Measurements from ENCODE around the gene CAMSAP3. TPM values are rescaled to one million over a fixed set of nuclear protein-coding genes. Genes with fewer than 3 reads are reported as not detected.
A peak's percentile ranks its signal among the peaks of the same experiment; 100 is the strongest.

The CAMSAP3 gene
- polyA plus RNA-seq, 2 of the 4 experiments (the other 2 are of a cell fraction), result 1.3 to 3.6 TPM

DNA sequence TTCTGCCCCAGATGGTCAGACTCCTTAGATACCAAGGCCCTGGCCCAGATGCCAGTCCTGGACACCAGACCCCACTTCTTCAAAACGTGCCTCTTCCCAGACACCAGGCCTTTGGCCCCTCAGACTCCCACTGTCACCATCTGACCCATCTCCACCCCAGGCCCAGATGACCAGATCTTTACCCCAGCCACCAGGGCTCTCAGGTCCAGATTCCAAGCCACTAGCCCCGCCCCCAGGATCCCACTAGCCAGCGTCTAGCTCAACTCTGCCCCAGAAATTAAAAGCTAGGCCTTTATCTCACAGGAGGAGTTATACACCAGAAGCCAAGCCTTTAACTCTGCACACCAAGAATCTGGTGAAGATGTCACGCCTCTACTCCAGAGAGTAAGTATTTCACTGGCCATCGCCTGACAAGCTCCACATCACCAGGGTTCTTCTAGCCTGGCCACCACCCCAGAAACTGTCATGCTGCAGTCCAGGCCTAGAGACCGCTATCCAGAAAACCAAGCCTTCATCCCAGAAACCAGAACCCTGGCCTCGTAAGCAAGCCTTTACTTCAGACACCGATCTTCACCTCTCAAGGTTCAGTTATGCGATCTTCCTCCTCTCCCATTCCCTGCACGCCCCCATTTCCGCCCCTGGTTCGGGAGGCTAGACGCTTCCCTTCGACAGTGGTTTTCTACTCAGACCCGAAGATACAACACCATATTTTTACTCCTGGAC, 33.1 kb downstream of the CAMSAP3 start:
- H3K4me1 ChIP-seq, result peaks cover 14% of the 10 kb centered on the region; the same call in 1 of the 3 replicates
- TF ChIP-seq HOXB13 (CRISPR knock-in tag; IDR thresholded peaks at IDR 0.05; ENCODE audit: low read depth), result no peak
- no peak for TF ChIP-seq CEBPB (IDR thresholded peaks at IDR 0.05)
- no peak for TF ChIP-seq NR3C1 (IDR thresholded peaks at IDR 0.05)
- no peak for TF ChIP-seq POLR2AphosphoS2 (conservative IDR thresholded peaks at IDR 0.05; ENCODE audit: low read length)
- no peak for TF ChIP-seq MYC (IDR thresholded peaks at IDR 0.05; ENCODE audit: borderline replicate concordance, low read length)
- TF ChIP-seq, protein P1, sequence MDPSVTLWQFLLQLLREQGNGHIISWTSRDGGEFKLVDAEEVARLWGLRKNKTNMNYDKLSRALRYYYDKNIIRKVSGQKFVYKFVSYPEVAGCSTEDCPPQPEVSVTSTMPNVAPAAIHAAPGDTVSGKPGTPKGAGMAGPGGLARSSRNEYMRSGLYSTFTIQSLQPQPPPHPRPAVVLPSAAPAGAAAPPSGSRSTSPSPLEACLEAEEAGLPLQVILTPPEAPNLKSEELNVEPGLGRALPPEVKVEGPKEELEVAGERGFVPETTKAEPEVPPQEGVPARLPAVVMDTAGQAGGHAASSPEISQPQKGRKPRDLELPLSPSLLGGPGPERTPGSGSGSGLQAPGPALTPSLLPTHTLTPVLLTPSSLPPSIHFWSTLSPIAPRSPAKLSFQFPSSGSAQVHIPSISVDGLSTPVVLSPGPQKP (IDR thresholded peaks at IDR 0.05; ENCODE audit: low read depth, low read length), result no peak
- no peak for TF ChIP-seq PHF8 (IDR thresholded peaks at IDR 0.05; ENCODE audit: borderline replicate concordance, low read depth)
- no peak for TF ChIP-seq RAD21 (conservative IDR thresholded peaks at IDR 0.05 in 1 of 2, IDR thresholded peaks at IDR 0.05 in 1 of 2)
- no peak for TF ChIP-seq JUNB (IDR thresholded peaks at IDR 0.05)
- no peak for TF ChIP-seq EHMT2 (IDR thresholded peaks at IDR 0.05; ENCODE audit: low read depth)
- TF ChIP-seq FOSL2 (IDR thresholded peaks at IDR 0.05), result no peak
- TF ChIP-seq FOSL2 (CRISPR knock-in tag; IDR thresholded peaks at IDR 0.05), result no peak
- no peak for TF ChIP-seq ZFP36 (IDR thresholded peaks at IDR 0.05; ENCODE audit: borderline replicate concordance, partially characterized antibody)
- TF ChIP-seq RARB (CRISPR knock-in tag; IDR thresholded peaks at IDR 0.05), result no peak
- no peak for TF ChIP-seq CBX2 (IDR thresholded peaks at IDR 0.05; ENCODE audit: borderline replicate concordance, low read depth)
- H3K4me3 ChIP-seq, result peak overlapping the region; percentile 96
- FAIRE-seq, result no peak
- CTCF ChIA-PET, result interaction anchor here (1.1 to 1.6 kb wide), 2 partner anchors 24 to 52 kb away, joined by 3 to 5 read pairs; partner anchors contain the start of gene TRAPPC5
- no peaks in the 10 kb centered on the region for H3K9me3 ChIP-seq
- peak overlapping the region; percentile 76 to 88 for H3K27ac ChIP-seq
- H3K4me2 ChIP-seq, result peak overlapping the region; percentile 97
- ATAC-seq, result no peak
- POLR2A ChIA-PET, result interaction anchor here (1.0 to 1.1 kb wide), 3 partner anchors 16 to 39 kb away, joined by 3 to 4 read pairs (median 3); no protein-coding TSS in a partner anchor
- 1% methylated on average over 15 of the region's 15 CpGs for WGBS (ENCODE audit: missing lambda C conversion rate)
- no peak for DNase-seq (ENCODE audit: low read depth in 1 of 2, low spot score in 1 of 2)

DNA sequence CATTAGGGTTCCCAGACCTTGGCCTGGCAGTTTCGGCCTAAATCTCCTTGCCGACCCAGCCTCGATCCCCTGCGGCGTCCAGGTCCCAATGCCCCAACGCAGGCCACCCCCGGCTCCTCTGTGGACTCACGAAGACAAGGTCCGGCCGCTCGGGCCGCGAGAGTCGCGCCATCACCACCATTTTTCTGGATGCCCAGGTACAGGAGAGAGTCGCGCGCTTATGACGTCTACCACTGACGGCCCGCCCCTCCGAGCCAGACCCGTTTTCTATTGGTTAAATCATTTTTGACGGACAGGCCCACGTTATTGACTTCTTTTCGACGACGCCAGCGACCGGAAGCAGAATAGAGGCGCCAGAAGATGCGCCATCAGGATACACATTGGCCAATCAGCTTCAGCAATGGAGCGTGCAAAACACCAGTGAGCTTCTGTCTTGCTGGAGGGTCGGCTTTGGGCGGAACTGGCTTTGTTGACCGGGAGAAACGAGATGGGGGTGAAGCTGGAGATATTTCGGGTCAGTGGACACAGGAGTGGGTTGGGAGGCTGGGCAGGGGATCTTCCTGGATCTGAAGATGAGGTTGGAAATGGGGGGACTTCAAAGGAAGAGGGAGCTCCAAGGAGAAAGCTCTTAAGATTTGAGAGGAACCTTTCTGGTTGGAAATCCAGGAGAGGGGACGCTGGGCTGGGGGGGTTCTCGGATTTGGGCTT, 33.8 kb downstream of the CAMSAP3 start, which contains the start of the genes PET100 and XAB2:
Gene PET100 (plus strand): TSS at position 447 of the 708 bp plus-strand sequence. CDS start 41 bp downstream, at position 488.
Gene XAB2 (minus strand): TSS at position 199 of the 708 bp plus-strand sequence. CDS start 18 bp downstream, at position 181.
- Histone ChIP-seq H3K27ac (peak within 1 kb of the TSS; percentile 88 to 90), H3K4me2 (peak within 1 kb of the TSS; percentile 97), H3K4me1 (peaks cover 14% of the 10 kb centered on the region; the same call in 1 of the 3 replicates), H3K9me3 (no peaks in the 10 kb centered on the region), H3K4me3 (peak within 1 kb of the TSS; percentile 96)
- POLR2A ChIA-PET, result interaction anchor here (0.5 to 1.1 kb wide), 6 partner anchors 10 to 132 kb away, joined by 3 to 4 read pairs (median 3); no protein-coding TSS in a partner anchor
- FAIRE-seq (no peak), DNase-seq (ENCODE audit: low read depth in 1 of 2, low spot score in 1 of 2) (peak; percentile 96 to 98), ATAC-seq (peak; percentile 97 to 98)
- CTCF ChIA-PET, result interaction anchor here (0.6 to 2.4 kb wide), 4 partner anchors 23 to 314 kb away, joined by 3 to 7 read pairs (median 4); partner anchors contain the start of genes TIMM44 and TRAPPC5
- 0% methylated on average over 25 of the region's 40 CpGs for WGBS (ENCODE audit: missing lambda C conversion rate)
- TF ChIP-seq CHD4 (IDR thresholded peaks at IDR 0.05; ENCODE audit: borderline replicate concordance) (no peak), MYC (IDR thresholded peaks at IDR 0.05; ENCODE audit: borderline replicate concordance, low read length) (no peak), HDAC2 (IDR thresholded peaks at IDR 0.05) (peak; percentile 70; the same call in 1 of the 2 replicates), RNF2 (IDR thresholded peaks at IDR 0.05; ENCODE audit: borderline replicate concordance, low read depth) (no peak), BHLHE40 (IDR thresholded peaks at IDR 0.05; ENCODE audit: low read depth, low read length) (no peak), EHMT2 (IDR thresholded peaks at IDR 0.05; ENCODE audit: low read depth) (no peak), RCOR1 (IDR thresholded peaks at IDR 0.05; ENCODE audit: low read depth, low read length) (no peak), GATA3 (IDR thresholded peaks at IDR 0.05; ENCODE audit: borderline replicate concordance) (no peak), RFX5 (IDR thresholded peaks at IDR 0.05) (no peak), FOSL2 (IDR thresholded peaks at IDR 0.05) (no peak), FOSL2 (CRISPR knock-in tag; IDR thresholded peaks at IDR 0.05) (no peak), CBX2 (IDR thresholded peaks at IDR 0.05; ENCODE audit: borderline replicate concordance, low read depth) (no peak), HOXB5 (CRISPR knock-in tag; IDR thresholded peaks at IDR 0.05) (no peak), HOXB13 (CRISPR knock-in tag; IDR thresholded peaks at IDR 0.05; ENCODE audit: low read depth) (no peak)
- TF ChIP-seq, protein P2, sequence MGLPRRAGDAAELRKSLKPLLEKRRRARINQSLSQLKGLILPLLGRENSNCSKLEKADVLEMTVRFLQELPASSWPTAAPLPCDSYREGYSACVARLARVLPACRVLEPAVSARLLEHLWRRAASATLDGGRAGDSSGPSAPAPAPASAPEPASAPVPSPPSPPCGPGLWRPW (IDR thresholded peaks at IDR 0.05), result no peak
- TF ChIP-seq, protein P3, sequence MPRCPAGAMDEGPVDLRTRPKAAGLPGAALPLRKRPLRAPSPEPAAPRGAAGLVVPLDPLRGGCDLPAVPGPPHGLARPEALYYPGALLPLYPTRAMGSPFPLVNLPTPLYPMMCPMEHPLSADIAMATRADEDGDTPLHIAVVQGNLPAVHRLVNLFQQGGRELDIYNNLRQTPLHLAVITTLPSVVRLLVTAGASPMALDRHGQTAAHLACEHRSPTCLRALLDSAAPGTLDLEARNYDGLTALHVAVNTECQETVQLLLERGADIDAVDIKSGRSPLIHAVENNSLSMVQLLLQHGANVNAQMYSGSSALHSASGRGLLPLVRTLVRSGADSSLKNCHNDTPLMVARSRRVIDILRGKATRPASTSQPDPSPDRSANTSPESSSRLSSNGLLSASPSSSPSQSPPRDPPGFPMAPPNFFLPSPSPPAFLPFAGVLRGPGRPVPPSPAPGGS (IDR thresholded peaks at IDR 0.05), result 0 out of 3 replicates have a peak, but pooled peaks have one; percentile 18
- TF ChIP-seq, protein P4, sequence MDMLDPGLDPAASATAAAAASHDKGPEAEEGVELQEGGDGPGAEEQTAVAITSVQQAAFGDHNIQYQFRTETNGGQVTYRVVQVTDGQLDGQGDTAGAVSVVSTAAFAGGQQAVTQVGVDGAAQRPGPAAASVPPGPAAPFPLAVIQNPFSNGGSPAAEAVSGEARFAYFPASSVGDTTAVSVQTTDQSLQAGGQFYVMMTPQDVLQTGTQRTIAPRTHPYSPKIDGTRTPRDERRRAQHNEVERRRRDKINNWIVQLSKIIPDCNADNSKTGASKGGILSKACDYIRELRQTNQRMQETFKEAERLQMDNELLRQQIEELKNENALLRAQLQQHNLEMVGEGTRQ (IDR thresholded peaks at IDR 0.05), result no peak
- TF ChIP-seq, protein P5, sequence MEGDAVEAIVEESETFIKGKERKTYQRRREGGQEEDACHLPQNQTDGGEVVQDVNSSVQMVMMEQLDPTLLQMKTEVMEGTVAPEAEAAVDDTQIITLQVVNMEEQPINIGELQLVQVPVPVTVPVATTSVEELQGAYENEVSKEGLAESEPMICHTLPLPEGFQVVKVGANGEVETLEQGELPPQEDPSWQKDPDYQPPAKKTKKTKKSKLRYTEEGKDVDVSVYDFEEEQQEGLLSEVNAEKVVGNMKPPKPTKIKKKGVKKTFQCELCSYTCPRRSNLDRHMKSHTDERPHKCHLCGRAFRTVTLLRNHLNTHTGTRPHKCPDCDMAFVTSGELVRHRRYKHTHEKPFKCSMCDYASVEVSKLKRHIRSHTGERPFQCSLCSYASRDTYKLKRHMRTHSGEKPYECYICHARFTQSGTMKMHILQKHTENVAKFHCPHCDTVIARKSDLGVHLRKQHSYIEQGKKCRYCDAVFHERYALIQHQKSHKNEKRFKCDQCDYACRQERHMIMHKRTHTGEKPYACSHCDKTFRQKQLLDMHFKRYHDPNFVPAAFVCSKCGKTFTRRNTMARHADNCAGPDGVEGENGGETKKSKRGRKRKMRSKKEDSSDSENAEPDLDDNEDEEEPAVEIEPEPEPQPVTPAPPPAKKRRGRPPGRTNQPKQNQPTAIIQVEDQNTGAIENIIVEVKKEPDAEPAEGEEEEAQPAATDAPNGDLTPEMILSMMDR (IDR thresholded peaks at IDR 0.05), result no peak
